PC-3 (cell line): Measurements from ENCODE around the gene CMSS1. TPM values are rescaled to one million over a fixed set of nuclear protein-coding genes. Genes with fewer than 3 reads are reported as not detected.

Experiments
- ATAC-seq: fragments of 200-7000 bp; cut with Tn5 transposase; 2 replicates; pipeline ENCODE4 v1.9.1; 2020; ENCODE audit warnings: mild to moderate bottlenecking, moderate library complexity
- BruUV-seq: library from RNA; stranded (reverse); fragments of 400-500 nt; replicated peaks from 2 replicates; lab custom pipeline; 2021; lab: Mats Ljungman, UMichigan
- CTCF ChIA-PET: fragments of 300-600 bp; sonication (Branson Sonifier 250); formaldehyde crosslinking; loops from one replicate; lab custom pipeline; 2022; ENCODE audit warnings: antibody characterized with exemption; lab: Charles Lee
- POLR2A ChIA-PET: fragments of 300-600 bp; sonication (Branson Sonifier 250); formaldehyde crosslinking; loops from one replicate; lab custom pipeline; 2022; ENCODE audit warnings: antibody characterized with exemption; ENCODE audit not compliant: unreplicated experiment; lab: Charles Lee
- DNase-seq: peaks from one replicate; pipeline ENCODE4 v3.0.0-alpha.2; 2015
- H2AFZ ChIP-seq: fragments of 300-600 bp; sonication (generic); 2 replicates; pipeline ENCODE4 v1.6.0; 2016; ENCODE audit warnings: antibody characterized with exemption, low read length
- H3F3A ChIP-seq: fragments of 300-600 bp; sonication (generic); one replicate; pipeline ENCODE4 v1.6.0; 2017; ENCODE audit warnings: antibody characterized with exemption, low read length, control low read depth, mild to moderate bottlenecking; ENCODE audit not compliant: unreplicated experiment
- H3K27ac ChIP-seq: fragments of 300-600 bp; sonication (generic); 2 replicates; pipeline ENCODE4 v1.5.1; 2016; ENCODE audit warnings: mild to moderate bottlenecking, low read length
- H3K27me3 ChIP-seq: fragments of 300-600 bp; sonication (generic); 2 replicates; pipeline ENCODE4 v1.6.1; 2016; ENCODE audit warnings: low read length, mixed read lengths
- H3K36me3 ChIP-seq: fragments of 300-600 bp; sonication (generic); 2 replicates; pipeline ENCODE4 v1.6.1; 2016; ENCODE audit warnings: low read depth, mixed run types, low read length, mixed read lengths
- H3K4me1 ChIP-seq: fragments of 300-600 bp; sonication (generic); 2 replicates; pipeline ENCODE4 v1.5.1; 2016; ENCODE audit warnings: low read length; ENCODE audit not compliant: insufficient read depth
- H3K4me2 ChIP-seq: fragments of 300-600 bp; sonication (generic); 2 replicates; pipeline ENCODE4 v1.6.0; 2016; ENCODE audit warnings: low read length
- H3K4me3 ChIP-seq: fragments of 300-600 bp; sonication (generic); 2 replicates; pipeline ENCODE4 v1.5.1; 2016; ENCODE audit warnings: mild to moderate bottlenecking, low read length, mixed read lengths
- H3K79me2 ChIP-seq: fragments of 300-600 bp; sonication (generic); 2 replicates; pipeline ENCODE4 v1.6.1; 2017; ENCODE audit warnings: low read length, mixed read lengths
- H3K9ac ChIP-seq: fragments of 300-600 bp; sonication (generic); 2 replicates; pipeline ENCODE4 v1.6.0; 2016; ENCODE audit warnings: mild to moderate bottlenecking, low read length
- H3K9me2 ChIP-seq: fragments of 300-600 bp; sonication (generic); replicated peaks from 2 replicates; pipeline ENCODE4 v1.6.1; 2016; ENCODE audit warnings: mixed run types, low read length, mixed read lengths
- H3K9me3 ChIP-seq: fragments of 300-600 bp; sonication (generic); 2 replicates; pipeline ENCODE4 v1.6.1; 2016; ENCODE audit warnings: low read length, mixed read lengths
- H4K20me1 ChIP-seq: fragments of 300-600 bp; sonication (generic); 2 replicates; pipeline ENCODE4 v1.6.1; 2016; ENCODE audit warnings: low read length, mixed read lengths
- EZH2 ChIP-seq: fragments of 300-600 bp; sonication (generic); IDR thresholded peaks from one replicate; pipeline ENCODE4 v1.6.1; 2017; ENCODE audit warnings: antibody characterized with exemption, mild to moderate bottlenecking, low read length; ENCODE audit not compliant: unreplicated experiment
- EZH2phosphoT487 ChIP-seq: fragments of 300-600 bp; sonication (generic); IDR thresholded peaks from 2 replicates; pipeline ENCODE4 v1.6.1; 2018; ENCODE audit warnings: mild to moderate bottlenecking, antibody characterized with exemption, low read length, borderline replicate concordance
- intact Hi-C: fragments of 100-400 bp; cut with micrococcal nuclease; formaldehyde crosslinking; loops from 2 replicates; pipeline ENCODE4 v1.9.0; 2023
- total RNA-seq: library from RNA; depleted of rRNA; stranded (reverse); fragments of >200 nt; gene quantifications from 2 replicates; pipeline ENCODE4 v1.2.3, GENCODE V29; 2014
- TF ChIP-seq, protein P1 (sequence below): fragments of 300-600 bp; sonication (generic); conservative IDR thresholded peaks from 2 replicates; pipeline ENCODE4 v1.5.1; 2017; ENCODE audit warnings: antibody characterized with exemption, low read depth, mild to moderate bottlenecking, low read length

Gene CMSS1
- total RNA-seq, 1 experiment from 2014 or later, result 63.1 TPM

DNA sequence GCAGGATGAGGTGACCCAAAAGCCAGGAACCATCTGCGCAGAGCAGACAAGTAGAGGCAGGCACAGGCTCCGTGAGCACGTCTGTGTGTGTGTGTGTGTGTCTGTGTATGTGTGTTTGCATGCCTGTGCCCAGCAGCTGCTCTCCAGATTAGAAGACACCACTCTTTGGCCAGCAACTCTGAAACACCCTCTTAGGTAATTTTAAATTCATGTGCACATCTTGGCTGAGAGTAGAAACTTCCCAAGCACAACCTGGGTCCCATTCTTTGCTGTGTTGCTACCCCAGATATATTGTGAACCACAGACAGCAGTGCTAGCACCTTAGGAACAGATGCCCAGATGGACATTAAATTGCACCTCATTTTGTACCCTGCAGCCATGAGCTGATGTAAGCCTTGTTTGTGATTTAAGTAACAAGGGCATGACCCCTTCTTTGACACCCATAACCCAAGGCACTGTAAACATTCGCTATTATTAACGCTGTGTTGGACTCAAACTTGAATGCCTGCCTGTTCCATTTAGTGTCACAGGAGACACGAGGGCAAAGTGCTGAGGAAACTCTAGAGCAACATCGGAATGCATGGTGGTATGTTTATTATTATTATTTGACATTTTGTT, 296.9 kb downstream of the CMSS1 start, which contains the start of gene FILIP1L:
TSS of gene FILIP1L (minus strand) at position 89 of the 618 bp plus-strand sequence.
- no peaks in the 10 kb centered on the region for H3F3A ChIP-seq
- no peaks in the 10 kb centered on the region for H4K20me1 ChIP-seq
- H3K79me2 ChIP-seq, result no peaks in the 10 kb centered on the region
- H3K9me3 ChIP-seq, result no peaks in the 10 kb centered on the region
- no peak within 1 kb of the TSS for H3K27ac ChIP-seq
- H3K27me3 ChIP-seq, result no peaks in the 10 kb centered on the region
- ATAC-seq, result no peak
- no peak within 1 kb of the TSS for H3K4me2 ChIP-seq
- TF ChIP-seq EZH2phosphoT487 (no peak), EZH2 (no peak)
- TF ChIP-seq, protein P1, sequence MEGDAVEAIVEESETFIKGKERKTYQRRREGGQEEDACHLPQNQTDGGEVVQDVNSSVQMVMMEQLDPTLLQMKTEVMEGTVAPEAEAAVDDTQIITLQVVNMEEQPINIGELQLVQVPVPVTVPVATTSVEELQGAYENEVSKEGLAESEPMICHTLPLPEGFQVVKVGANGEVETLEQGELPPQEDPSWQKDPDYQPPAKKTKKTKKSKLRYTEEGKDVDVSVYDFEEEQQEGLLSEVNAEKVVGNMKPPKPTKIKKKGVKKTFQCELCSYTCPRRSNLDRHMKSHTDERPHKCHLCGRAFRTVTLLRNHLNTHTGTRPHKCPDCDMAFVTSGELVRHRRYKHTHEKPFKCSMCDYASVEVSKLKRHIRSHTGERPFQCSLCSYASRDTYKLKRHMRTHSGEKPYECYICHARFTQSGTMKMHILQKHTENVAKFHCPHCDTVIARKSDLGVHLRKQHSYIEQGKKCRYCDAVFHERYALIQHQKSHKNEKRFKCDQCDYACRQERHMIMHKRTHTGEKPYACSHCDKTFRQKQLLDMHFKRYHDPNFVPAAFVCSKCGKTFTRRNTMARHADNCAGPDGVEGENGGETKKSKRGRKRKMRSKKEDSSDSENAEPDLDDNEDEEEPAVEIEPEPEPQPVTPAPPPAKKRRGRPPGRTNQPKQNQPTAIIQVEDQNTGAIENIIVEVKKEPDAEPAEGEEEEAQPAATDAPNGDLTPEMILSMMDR, result no peak
- ChIA-PET CTCF (no interaction called here), POLR2A (interaction anchor here (0.5 kb wide), 1 partner anchor 155 kb away, joined by 5 read pairs; no protein-coding TSS in a partner anchor)
- no peak within 1 kb of the TSS for H3K4me3 ChIP-seq
- DNase-seq, result no peak
- no peaks in the 10 kb centered on the region for H3K9me2 ChIP-seq
- BruUV-seq, result no TSS peak
- H3K4me1 ChIP-seq, result 0 out of 2 replicates have a peak, but pooled peaks cover 5% of the 10 kb centered on the region
- H2AFZ ChIP-seq, result no peak within 1 kb of the TSS
- peaks cover 3% of the 10 kb centered on the region; the same call in 1 of the 2 replicates for H3K36me3 ChIP-seq
- H3K9ac ChIP-seq, result no peak within 1 kb of the TSS
- intact Hi-C loops, result no loop called here

GRCh38 chr3:100117093-100117492, 299.4 kb downstream of the CMSS1 start:
- no peak overlapping the region for H2AFZ ChIP-seq
- H3K4me1 ChIP-seq, result 0 out of 2 replicates have a peak, but pooled peaks cover 5% of the 10 kb centered on the region
- H3K27ac ChIP-seq, result no peak overlapping the region
- H3K4me2 ChIP-seq, result no peak overlapping the region
- no peaks in the 10 kb centered on the region for H4K20me1 ChIP-seq
- ATAC-seq, result no peak
- intact Hi-C loops, result no loop called here
- no peaks in the 10 kb centered on the region for H3K9me2 ChIP-seq
- H3K4me3 ChIP-seq, result no peak overlapping the region
- ChIA-PET CTCF (no interaction called here), POLR2A (no interaction called here)
- no peaks in the 10 kb centered on the region for H3K27me3 ChIP-seq
- H3K79me2 ChIP-seq, result no peaks in the 10 kb centered on the region
- DNase-seq, result no peak
- TF ChIP-seq, protein P1, result no peak
- H3K9me3 ChIP-seq, result no peaks in the 10 kb centered on the region
- H3K36me3 ChIP-seq, result peaks cover 3% of the 10 kb centered on the region; the same call in 1 of the 2 replicates
- no peak overlapping the region for H3K9ac ChIP-seq
- BruUV-seq, result no TSS peak
- no peaks in the 10 kb centered on the region for H3F3A ChIP-seq

GRCh38 chr3:100120012-100120411, 302.4 kb downstream of the CMSS1 start:
- CTCF ChIA-PET, result no interaction called here
- no peaks in the 10 kb centered on the region for H3K9me2 ChIP-seq
- DNase-seq (no peak), ATAC-seq (no peak)
- TF ChIP-seq, protein P1, result no peak
- TF ChIP-seq EZH2phosphoT487 (no peak), EZH2 (no peak)
- no peaks in the 10 kb centered on the region for H4K20me1 ChIP-seq
- H3K36me3 ChIP-seq, result peaks cover 3% of the 10 kb centered on the region; the same call in 1 of the 2 replicates
- H3K4me1 ChIP-seq, result peaks cover 3% of the 10 kb centered on the region
- POLR2A ChIA-PET, result interaction anchor here (0.8 kb wide), 1 partner anchor 12 kb away, joined by 6 read pairs; no protein-coding TSS in a partner anchor
- intact Hi-C loops, result no loop called here
- H3F3A ChIP-seq, result no peaks in the 10 kb centered on the region
- H2AFZ ChIP-seq, result no peak overlapping the region
- no peaks in the 10 kb centered on the region for H3K9me3 ChIP-seq
- H3K4me2 ChIP-seq, result no peak overlapping the region
- H3K9ac ChIP-seq, result no peak overlapping the region
- H3K4me3 ChIP-seq, result no peak overlapping the region
- no peaks in the 10 kb centered on the region for H3K27me3 ChIP-seq
- BruUV-seq, result no TSS peak
- H3K79me2 ChIP-seq, result no peaks in the 10 kb centered on the region
- no peak overlapping the region for H3K27ac ChIP-seq
